ENCODE measurements around the gene FYCO1. TPM values are rescaled to one million over a fixed set of nuclear protein-coding genes. Genes with fewer than 3 reads are reported as not detected.

The FYCO1 gene
- total and polyA plus RNA-seq, 2 of the 13 experiments (the other 11 are each of a cell fraction or from before 2014, with no cell fraction given), result 2.7 to 4.2 TPM

GRCh38 chr3:45887759-45888511 lies 107.7 kb downstream of the FYCO1 start:
- POLR2A ChIA-PET, result no interaction called here
- no TSS peak for BruUV-seq (replicated peaks)
- Histone ChIP-seq H3K79me2 (ENCODE audit: insufficient read depth, low read length) (no peaks in the 10 kb centered on the region), H3K27me3 (ENCODE audit: control insufficient read depth in 1 of 2, insufficient read depth in 2 of 2, low read length in 2 of 2) (peaks cover 0 to 4% of the 10 kb centered on the region in 2 experiments; a peak in 1 of 5 replicates), H3K9ac (ENCODE audit: insufficient read depth, low read depth, low read length) (no peak overlapping the region), H4K20me1 (ENCODE audit: insufficient read depth, low read length) (no peaks in the 10 kb centered on the region), H3K9me3 (ENCODE audit: low read length) (no peaks in the 10 kb centered on the region), H3K4me3 (replicated peaks in 1 of 3; ENCODE audit: insufficient read depth in 1 of 3, low read depth in 2 of 3, low read length in 3 of 3) (no peak overlapping the region), H3K36me3 (replicated peaks in 1 of 2; ENCODE audit: control insufficient read depth in 1 of 2, insufficient read depth in 2 of 2, low read length in 2 of 2) (no peaks in the 10 kb centered on the region), H3K27ac (ENCODE audit: extremely low read length, insufficient read depth, low read length) (no peak overlapping the region), H3K4me1 (ENCODE audit: insufficient read depth, low read length) (no peaks in the 10 kb centered on the region), H3K4me2 (ENCODE audit: low read depth, low read length) (no peak overlapping the region), H2AFZ (ENCODE audit: low read length) (no peak overlapping the region)
- FAIRE-seq, result no peak
- in situ Hi-C loops (cut with HindIII; ENCODE audit: extremely low pct_ligation_motif_present, low pct_unique_long_range_greater_than_20kb), result no loop called here
- peak; percentile 30; the same call in 1 of the 3 replicates for ATAC-seq
- 26% methylated on average over 7 of the region's 7 CpGs for WGBS (ENCODE audit: low lambda C conversion rate)
- CTCF ChIA-PET (ENCODE audit: low intra/inter-chr PET ratio, low total read pairs), result no interaction called here
- DNase-seq (ENCODE audit: low spot score), result no peak
- intact Hi-C loops (cut with micrococcal nuclease; ENCODE audit: unreplicated experiment), result no loop called here
- TF ChIP-seq WIZ (CRISPR knock-in tag; IDR thresholded peaks at IDR 0.05) (no peak), FOXK2 (IDR thresholded peaks at IDR 0.05) (no peak), GABPA (IDR thresholded peaks at IDR 0.05; ENCODE audit: low read depth, low read length) (no peak), GABPA (CRISPR knock-in tag; IDR thresholded peaks at IDR 0.05; ENCODE audit: low read depth) (no peak), BCLAF1 (IDR thresholded peaks at IDR 0.05) (no peak), ZNF431 (CRISPR knock-in tag; IDR thresholded peaks at IDR 0.05; ENCODE audit: borderline replicate concordance, low read depth) (no peak), ZNF776 (CRISPR knock-in tag; IDR thresholded peaks at IDR 0.05) (no peak), ZHX1 (CRISPR knock-in tag; IDR thresholded peaks at IDR 0.05; ENCODE audit: low read depth) (no peak), ZNF446 (CRISPR knock-in tag; IDR thresholded peaks at IDR 0.05) (no peak), ATF2 (CRISPR knock-in tag; IDR thresholded peaks at IDR 0.05) (no peak), ZNF33B (CRISPR knock-in tag; IDR thresholded peaks at IDR 0.05) (no peak), NCOA1 (CRISPR knock-in tag; IDR thresholded peaks at IDR 0.05) (no peak), ZC3H4 (CRISPR knock-in tag; IDR thresholded peaks at IDR 0.05; ENCODE audit: borderline replicate concordance) (no peak), TBP (CRISPR knock-in tag; IDR thresholded peaks at IDR 0.05) (no peak), KDM1A (CRISPR knock-in tag; IDR thresholded peaks at IDR 0.05) (no peak)
- TF ChIP-seq, protein P1, sequence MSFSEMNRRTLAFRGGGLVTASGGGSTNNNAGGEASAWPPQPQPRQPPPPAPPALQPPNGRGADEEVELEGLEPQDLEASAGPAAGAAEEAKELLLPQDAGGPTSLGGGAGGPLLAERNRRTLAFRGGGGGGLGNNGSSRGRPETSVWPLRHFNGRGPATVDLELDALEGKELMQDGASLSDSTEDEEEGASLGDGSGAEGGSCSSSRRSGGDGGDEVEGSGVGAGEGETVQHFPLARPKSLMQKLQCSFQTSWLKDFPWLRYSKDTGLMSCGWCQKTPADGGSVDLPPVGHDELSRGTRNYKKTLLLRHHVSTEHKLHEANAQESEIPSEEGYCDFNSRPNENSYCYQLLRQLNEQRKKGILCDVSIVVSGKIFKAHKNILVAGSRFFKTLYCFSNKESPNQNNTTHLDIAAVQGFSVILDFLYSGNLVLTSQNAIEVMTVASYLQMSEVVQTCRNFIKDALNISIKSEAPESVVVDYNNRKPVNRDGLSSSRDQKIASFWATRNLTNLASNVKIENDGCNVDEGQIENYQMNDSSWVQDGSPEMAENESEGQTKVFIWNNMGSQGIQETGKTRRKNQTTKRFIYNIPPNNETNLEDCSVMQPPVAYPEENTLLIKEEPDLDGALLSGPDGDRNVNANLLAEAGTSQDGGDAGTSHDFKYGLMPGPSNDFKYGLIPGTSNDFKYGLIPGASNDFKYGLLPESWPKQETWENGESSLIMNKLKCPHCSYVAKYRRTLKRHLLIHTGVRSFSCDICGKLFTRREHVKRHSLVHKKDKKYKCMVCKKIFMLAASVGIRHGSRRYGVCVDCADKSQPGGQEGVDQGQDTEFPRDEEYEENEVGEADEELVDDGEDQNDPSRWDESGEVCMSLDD (CRISPR knock-in tag; IDR thresholded peaks at IDR 0.05; ENCODE audit: borderline replicate concordance), result no peak

Measured in HepG2 (cell line).